ENCODE data around the gene GAB2. TPM values are rescaled to one million over a fixed set of nuclear protein-coding genes. Genes with fewer than 3 reads are reported as not detected.
A peak's percentile ranks its signal among the peaks of the same experiment; 100 is the strongest.
"Not testable (repeated sequence)": the region's sequence is repeated elsewhere in the genome, so short reads cannot be mapped to it uniquely, and the experiment has no call there.

The GAB2 gene
- total RNA-seq, 6 experiments from 2014 or later = 3.8 to 10.2 (median 4.5) TPM

DNA sequence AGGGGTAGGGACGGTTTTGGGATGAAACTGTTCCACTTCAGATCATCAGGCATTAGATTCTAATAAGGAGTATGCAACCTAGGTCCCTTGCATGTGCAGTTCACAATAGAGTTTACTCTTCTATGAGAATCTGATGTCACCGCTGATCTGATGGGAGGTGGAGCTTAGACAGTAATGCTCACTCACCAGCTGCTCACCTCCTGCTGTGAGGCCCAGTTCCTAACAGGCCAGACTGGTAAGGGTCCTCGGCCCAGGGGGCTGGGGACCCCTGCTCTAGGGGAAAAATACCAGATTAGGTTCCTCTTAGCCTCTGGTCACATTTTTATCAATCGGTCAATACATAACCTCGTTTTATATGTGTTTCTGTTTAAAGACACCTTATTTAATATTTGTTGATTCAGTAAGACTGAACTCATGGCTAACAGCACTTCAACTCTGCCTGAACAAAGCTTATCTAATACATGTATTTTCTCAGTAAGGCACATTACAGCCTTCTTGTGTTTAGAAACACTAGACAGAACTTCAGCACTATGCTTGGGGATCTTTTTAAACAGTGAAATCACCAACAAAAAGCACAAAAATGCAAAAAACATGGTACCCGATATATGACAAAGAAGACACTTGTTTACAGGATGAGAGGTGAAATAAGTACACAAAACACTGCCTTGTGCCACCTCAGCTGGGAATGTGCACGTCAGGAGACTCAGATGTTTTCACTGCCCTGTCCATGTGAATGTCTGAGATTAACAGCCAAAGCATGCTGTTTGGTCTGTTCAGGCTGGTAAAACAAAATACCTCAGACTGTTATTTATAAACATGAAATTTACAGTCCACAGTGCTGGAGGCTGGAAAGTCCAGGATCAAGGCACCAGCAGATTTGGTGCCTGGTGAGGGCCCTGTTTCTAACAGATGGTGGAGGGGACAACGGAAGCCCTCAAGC lies 121.4 kb downstream of the GAB2 start:
- Histone ChIP-seq H3K27ac (no peak overlapping the region), H3K27me3 (no peaks in the 10 kb centered on the region), H3K4me1 (peaks cover 0 to 22% (median 8%) of the 10 kb centered on the region in 4 donors), H3K9me3 (no peaks in the 10 kb centered on the region), H3K36me3 (no peaks in the 10 kb centered on the region), H3K4me3 (no peak overlapping the region)
- ATAC-seq (peak in 1 of 4 donors; percentile 15), DNase-seq (no peak)
- TF ChIP-seq CTCF (IDR thresholded peaks at IDR 0.05) = no peak
- no peak for TF ChIP-seq POLR2A (IDR thresholded peaks at IDR 0.05)
- 66% methylated on average over 6 of the region's 8 CpGs for WGBS (ENCODE audit: insufficient coverage, low coverage, low lambda C conversion rate, missing lambda C conversion rate)
- intact Hi-C loops (cut with DNase I) = no loop called here

DNA sequence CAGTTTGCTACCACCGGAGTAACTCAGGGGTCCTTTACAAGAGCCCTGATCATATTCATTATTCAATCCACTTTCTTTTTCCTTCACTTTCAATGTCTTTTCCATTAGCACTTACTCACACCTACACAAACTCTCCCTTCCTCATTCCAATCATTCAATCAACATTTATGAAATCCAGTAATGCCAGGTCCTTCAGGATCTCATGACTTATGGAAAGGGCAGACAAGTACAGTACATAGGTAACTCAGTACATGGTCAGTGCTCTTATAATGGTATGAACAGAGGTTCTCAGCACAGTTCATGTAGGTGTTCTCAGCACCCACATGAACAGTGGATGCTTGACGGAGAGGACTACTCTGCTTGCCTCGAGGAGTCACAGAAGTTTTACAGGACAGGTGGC lies 122.3 kb downstream of the GAB2 start:
- H3K27me3 ChIP-seq = no peaks in the 10 kb centered on the region
- peaks cover 0 to 31% (median 12%) of the 10 kb centered on the region in 4 donors for H3K4me1 ChIP-seq
- DNase-seq (no peak), ATAC-seq (peak in 1 of 4 donors; percentile 15)
- H3K27ac ChIP-seq = no peak overlapping the region
- no peaks in the 10 kb centered on the region for H3K9me3 ChIP-seq
- 74% methylated on average over 3 of the region's 3 CpGs for WGBS (ENCODE audit: insufficient coverage, low coverage, low lambda C conversion rate, missing lambda C conversion rate)
- intact Hi-C loops (cut with DNase I) = no loop called here
- no peak overlapping the region for H3K4me3 ChIP-seq
- no peaks in the 10 kb centered on the region for H3K36me3 ChIP-seq
- TF ChIP-seq CTCF (IDR thresholded peaks at IDR 0.05) = no peak
- TF ChIP-seq POLR2A (IDR thresholded peaks at IDR 0.05) = no peak

DNA sequence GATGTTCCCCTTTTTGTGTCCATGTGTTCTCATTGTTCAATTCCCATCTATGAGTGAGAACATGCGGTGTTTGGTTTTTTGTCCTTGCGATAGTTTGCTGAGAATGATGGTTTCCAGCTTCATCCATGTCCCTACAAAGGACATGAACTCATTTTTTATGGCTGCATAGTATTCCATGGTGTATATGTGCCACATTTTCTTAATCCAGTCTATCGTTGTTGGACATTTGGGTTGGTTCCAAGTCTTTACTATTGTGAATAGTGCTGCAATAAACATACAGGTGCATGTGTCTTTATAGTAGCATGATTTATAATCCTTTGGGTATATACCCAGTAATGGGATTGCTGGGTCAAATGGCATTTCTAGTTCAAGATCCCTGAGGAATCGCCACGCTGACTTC lies 123.5 kb downstream of the GAB2 start:
- H3K36me3 ChIP-seq; H3K27me3 ChIP-seq; DNase-seq; ATAC-seq; intact Hi-C loops (cut with DNase I); H3K4me3 ChIP-seq; H3K9me3 ChIP-seq; H3K27ac ChIP-seq: not testable (repeated sequence)
- peaks cover 0 to 39% (median 16%) of the 10 kb centered on the region in 4 donors for H3K4me1 ChIP-seq
- WGBS (ENCODE audit: insufficient coverage, low coverage, low lambda C conversion rate, missing lambda C conversion rate) = 93% methylated on average over 3 of the region's 5 CpGs

- intact Hi-C loops (cut with DNase I) = no loop called here
- H3K4me1 ChIP-seq = peaks cover 0 to 36% (median 13%) of the 10 kb centered on the region in 4 donors
- no peak overlapping the region for H3K4me3 ChIP-seq
- H3K36me3 ChIP-seq = no peaks in the 10 kb centered on the region
- no peak overlapping the region for H3K27ac ChIP-seq
- DNase-seq (no peak), ATAC-seq (no peak)
- H3K27me3 ChIP-seq = no peaks in the 10 kb centered on the region
- WGBS (ENCODE audit: insufficient coverage, low coverage, low lambda C conversion rate, missing lambda C conversion rate) = 80% methylated on average over 6 of the region's 6 CpGs
- no peaks in the 10 kb centered on the region for H3K9me3 ChIP-seq
- TF ChIP-seq POLR2A (IDR thresholded peaks at IDR 0.05) (no peak), CTCF (IDR thresholded peaks at IDR 0.05) (no peak)
Measured at GRCh38 chr11:78293536-78293935, 124.1 kb downstream of the GAB2 start.

- Histone ChIP-seq H3K27ac (peak overlapping the region in 1 of 3 donors; percentile 35), H3K36me3 (no peaks in the 10 kb centered on the region)
- TF ChIP-seq POLR2A (IDR thresholded peaks at IDR 0.05) (no peak), CTCF (IDR thresholded peaks at IDR 0.05) (no peak)
Measured at GRCh38 chr11:78292109-78292803, 125.4 kb downstream of the GAB2 start.

More at GRCh38 chr11:78292109-78292803, 125.4 kb downstream of the GAB2 start:
- DNase-seq (no peak), ATAC-seq (no peak)
- Histone ChIP-seq H3K27me3 (no peaks in the 10 kb centered on the region), H3K9me3 (no peaks in the 10 kb centered on the region), H3K4me3 (no peak overlapping the region), H3K4me1 (peaks cover 0 to 25% (median 10%) of the 10 kb centered on the region in 4 donors)
- intact Hi-C loops (cut with DNase I) = no loop called here
- WGBS (ENCODE audit: insufficient coverage, low coverage, low lambda C conversion rate, missing lambda C conversion rate) = 56% methylated on average over 9 of the region's 9 CpGs
